GM21576 (cell line): ENCODE data around the gene SCMH1.
"Not testable (repeated sequence)": the region's sequence is repeated elsewhere in the genome, so short reads cannot be mapped to it uniquely, and the experiment has no call there.

Experiments used
- ATAC-seq: cut with Tn5 transposase; IDR thresholded peaks from one replicate; pipeline ENCODE4 v1.9.1; 2021; ENCODE audit warnings: mild to moderate bottlenecking, moderate library complexity; ENCODE audit not compliant: unreplicated experiment

SCMH1 gene

GRCh38 chr1:41158147-41158875 is 83.8 kb downstream of the SCMH1 start:
- no peak for ATAC-seq

DNA sequence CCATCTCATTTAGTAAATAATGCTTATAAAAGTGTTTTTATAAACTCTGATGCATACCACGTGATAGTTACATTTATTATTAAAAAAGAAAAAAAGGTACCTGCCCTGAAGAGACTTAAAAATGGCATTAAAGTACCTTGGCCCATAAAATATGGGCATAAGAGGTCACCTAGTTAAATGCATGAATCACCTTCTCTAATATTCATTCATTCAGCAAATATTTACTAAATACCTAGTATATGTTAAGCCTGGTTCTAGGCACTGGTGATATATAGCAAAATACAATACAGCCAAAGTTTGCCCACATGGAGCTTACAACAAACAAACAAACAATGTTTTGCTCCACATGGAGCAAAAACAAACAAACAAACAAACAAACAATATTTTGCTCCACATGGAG is 87.0 kb downstream of the SCMH1 start:
- no peak for ATAC-seq

DNA sequence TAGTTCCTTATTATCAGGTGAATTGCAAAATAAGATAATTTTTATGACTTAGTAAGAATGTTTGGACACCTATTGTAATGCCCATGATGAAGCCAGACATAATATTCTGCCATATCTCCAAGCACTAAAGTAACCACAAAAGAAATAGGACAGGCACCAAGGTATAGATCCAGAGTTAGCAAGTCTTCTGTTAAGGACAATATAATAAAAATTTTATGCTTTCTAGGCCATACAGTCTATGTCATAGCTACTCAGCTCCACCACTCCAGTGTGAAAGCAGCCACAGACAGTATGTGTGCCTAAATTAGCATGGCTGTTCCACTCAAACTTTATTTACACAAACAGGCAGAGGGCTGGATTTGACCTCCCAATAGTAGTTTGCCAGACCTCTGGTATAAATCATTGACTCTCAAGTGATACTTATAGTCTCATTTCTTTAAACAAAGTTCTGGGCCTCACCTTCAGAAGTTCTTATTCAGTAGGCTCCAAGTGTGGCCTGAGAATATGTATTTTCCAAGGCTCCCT is 88.3 kb downstream of the SCMH1 start:
- ATAC-seq = no peak

- ATAC-seq = no peak
Observed at GRCh38 chr1:41152622-41153044, 89.5 kb downstream of the SCMH1 start.

DNA sequence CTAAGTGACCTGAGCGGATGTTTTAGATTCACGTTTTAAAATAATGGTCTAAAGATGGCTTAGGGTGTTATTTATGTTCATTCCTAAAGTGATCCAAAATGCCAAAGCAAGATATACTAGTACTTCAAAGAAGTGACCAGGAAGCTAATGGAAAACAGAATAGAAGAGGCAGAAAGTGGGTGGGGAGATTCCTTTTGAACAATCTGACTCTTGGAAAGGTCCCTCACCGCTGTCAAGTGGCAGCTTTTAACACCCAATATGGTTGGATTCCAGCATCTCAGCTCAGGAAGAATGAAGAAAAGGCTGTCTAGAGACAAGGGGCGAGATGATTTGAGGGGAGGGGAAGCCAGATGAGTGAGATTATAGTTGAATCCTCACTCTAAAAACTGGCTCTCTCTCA is 90.3 kb downstream of the SCMH1 start:
- no peak for ATAC-seq

- ATAC-seq = no peak
Observed at GRCh38 chr1:41149570-41149969, 92.5 kb downstream of the SCMH1 start.

DNA sequence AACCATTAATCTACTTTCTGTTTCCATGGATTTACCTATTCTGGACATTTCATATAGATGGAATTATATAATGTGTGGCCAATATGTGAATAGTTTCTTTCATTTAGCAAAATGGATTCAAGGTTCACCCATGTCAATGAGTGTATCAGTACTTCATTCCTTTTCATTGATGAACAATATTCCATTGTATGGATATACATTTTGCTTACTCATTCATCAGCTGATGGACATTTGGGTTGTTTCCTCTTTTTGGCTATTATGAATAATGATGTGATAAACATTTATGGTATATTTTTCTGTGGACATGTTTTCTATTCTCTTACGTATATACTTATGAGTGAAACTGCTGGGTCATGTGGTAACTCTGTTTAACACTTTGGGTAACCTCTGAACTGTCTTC is 97.8 kb downstream of the SCMH1 start:
- no peak for ATAC-seq

GRCh38 chr1:41138549-41138948 is 103.6 kb downstream of the SCMH1 start:
- no peak for ATAC-seq

GRCh38 chr1:41135196-41135947 is 106.7 kb downstream of the SCMH1 start:
- ATAC-seq = no peak

DNA sequence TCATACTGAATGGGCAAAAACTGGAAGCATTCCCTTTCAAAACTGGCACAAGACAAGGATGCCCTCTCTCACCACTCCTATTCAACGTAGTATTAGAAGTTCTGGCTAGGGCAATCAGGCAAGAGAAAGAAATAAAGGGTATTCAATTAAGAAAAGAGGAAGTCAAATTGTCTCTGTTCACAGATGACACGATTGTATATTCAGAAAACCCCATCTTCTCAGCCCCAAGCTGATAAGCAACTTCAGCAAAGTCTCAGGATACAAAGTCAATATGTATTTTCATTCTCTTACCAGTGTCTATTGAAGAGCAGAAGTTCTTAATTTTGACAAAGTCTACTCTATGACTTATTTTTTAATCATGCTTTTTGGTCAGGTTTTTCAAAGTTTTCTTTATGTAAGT is 107.8 kb downstream of the SCMH1 start:
- ATAC-seq = not testable (repeated sequence)

DNA sequence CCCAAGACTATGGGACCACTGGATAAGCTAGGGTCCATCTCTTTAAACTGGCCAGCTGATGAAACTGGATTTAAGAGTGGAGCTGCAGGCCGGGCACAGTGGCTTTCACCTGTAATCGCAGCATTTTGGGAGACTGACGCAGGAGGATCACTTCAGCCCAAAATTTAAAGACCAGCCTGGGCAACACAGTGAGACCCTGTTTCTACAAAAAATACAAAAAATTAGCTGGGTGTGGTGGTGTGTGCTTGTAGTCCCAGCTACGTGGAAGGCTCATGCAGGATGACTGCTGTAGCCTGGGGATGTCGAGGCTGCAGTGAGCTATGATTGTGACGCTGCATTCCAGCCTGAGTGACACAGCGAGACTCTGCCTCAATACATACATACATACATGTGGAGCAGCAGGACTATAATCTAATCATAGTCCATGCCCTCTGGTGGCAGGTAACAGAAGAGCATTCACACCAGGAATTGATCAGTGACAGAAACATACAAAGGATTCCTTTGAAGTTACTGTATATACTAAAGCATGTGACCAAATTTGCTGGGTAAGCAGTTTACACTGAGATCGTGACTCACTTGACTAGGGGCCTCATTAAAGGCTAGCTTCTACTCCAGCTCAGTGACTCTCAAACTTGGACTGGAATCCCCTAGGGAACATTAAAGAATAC is 119.1 kb downstream of the SCMH1 start:
- no peak for ATAC-seq

DNA sequence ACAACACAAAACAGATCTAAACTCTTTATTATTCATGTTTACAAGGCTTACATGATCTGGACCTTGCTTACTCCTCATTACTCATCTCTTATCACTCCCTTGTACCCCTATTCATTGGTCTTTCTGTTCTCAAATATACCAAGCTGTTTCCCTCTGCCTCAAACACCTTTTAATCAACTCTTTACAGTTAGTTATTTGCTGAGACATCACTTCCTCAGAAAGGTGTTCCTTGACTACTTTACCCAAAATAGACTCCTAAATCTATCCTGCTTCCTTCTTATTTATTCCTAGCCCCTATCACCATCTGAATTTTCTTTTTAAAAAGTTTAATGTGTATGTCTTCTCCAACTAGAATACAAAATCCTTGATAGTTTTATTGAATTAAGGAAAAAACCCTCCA is 120.0 kb downstream of the SCMH1 start:
- no peak for ATAC-seq

GRCh38 chr1:41118645-41119044 is 123.5 kb downstream of the SCMH1 start:
- ATAC-seq = no peak

- ATAC-seq = not testable (repeated sequence)
Observed at GRCh38 chr1:41117241-41117640, 124.9 kb downstream of the SCMH1 start.

GRCh38 chr1:41110736-41111135 is 131.4 kb downstream of the SCMH1 start:
- ATAC-seq = no peak

DNA sequence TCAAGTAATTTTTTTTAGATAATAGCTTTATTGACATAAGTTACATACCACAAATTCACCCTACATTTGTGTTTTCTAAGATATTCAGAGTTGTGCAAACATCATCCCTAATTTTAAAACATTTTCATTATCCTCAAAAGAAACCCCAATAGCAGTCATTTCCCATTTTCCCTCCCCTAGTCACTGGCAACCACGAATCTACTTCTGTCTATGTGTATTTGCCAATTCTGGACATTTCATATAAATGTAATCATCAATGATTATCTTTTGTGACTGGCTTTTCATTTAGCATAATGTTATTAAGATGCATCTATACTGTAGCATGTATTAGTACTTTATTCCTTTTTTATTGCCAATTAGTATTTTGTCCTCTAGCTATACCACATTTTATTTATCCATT is 131.8 kb downstream of the SCMH1 start:
- ATAC-seq = no peak

GRCh38 chr1:41109310-41110197 is 132.6 kb downstream of the SCMH1 start:
- no peak for ATAC-seq

DNA sequence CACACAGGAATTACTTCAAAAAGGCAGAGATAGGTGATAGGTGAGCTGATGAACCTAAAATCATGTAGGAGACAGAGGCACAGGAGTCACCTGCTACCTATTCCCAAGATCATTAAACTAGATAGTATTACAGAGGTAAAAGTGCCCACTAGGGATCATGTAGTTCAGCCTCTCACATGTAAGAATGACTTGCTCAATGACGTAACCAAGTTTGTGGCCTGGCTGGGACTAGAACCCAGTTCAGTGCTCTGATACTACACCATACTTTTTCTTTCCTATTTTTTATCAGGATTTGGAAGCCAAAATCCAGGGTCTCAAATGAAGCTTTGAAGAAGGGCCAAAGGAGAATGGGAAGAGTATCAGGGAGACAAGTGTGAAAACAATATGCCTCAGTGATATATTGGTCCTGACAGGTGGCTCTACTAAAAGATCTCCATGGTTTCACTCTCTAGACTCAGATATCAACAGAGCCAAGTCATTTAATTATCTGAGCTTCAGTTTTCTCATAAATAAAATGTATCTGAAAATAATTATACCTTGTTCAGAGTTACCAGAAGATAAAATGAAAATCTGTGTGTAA is 133.3 kb downstream of the SCMH1 start:
- no peak for ATAC-seq

GRCh38 chr1:41103766-41104165 is 138.3 kb downstream of the SCMH1 start:
- ATAC-seq = no peak

GRCh38 chr1:41102653-41103052 is 139.5 kb downstream of the SCMH1 start:
- no peak for ATAC-seq
